Neural progenitor cell (in vitro differentiated cells): ENCODE data around the gene CYP26B1.

Source experiments
- EZH2 ChIP-seq: fragments of 200-600 bp; sonication (generic); IDR thresholded peaks from 2 replicates; pipeline ENCODE4 v1.6.1; 2017; ENCODE audit warnings: antibody characterized with exemption, mild to moderate bottlenecking, moderate library complexity
- EZH2phosphoT487 ChIP-seq: fragments of 200-600 bp; sonication (generic); IDR thresholded peaks from 2 replicates; pipeline ENCODE4 v1.6.1; 2017; ENCODE audit warnings: antibody characterized with exemption

DNA sequence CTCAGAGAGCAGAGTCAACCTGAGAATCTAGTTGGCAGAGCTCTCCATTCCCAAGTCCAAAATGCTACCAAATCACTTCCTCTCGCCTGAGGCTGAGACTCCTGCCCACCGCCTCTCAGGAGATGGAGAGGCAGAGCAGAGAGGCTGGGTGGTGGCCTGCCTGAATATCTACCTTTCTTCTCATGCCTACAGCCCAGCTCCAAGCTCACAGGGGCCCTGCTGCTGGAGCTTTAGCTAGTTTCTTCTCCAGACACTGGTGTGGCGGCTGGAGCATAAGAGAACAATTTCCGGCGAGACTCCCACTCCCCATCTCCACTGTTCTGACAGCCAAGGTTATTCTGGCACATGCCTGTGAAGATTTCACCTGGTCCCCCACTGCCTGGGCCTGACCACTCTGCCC, 8.1 kb upstream of the CYP26B1 start:
- TF ChIP-seq EZH2 (no peak), EZH2phosphoT487 (no peak)
